Peyer's patch (tissue), 4 donors: ENCODE data around the gene TPPP2. TPM values are rescaled to one million over a fixed set of nuclear protein-coding genes. Genes with fewer than 3 reads are reported as not detected.
A peak's percentile ranks its signal among the peaks of the same experiment; 100 is the strongest.

Experiments
- DNase-seq, 3 donors: peaks; one replicate each; pipeline ENCODE4 v3.0.0-alpha.2; 2017 to 2019
- H3K27ac ChIP-seq, 4 donors: fragments of 200-600 bp; sonication (generic); one replicate each; pipeline ENCODE4 v1.5.1; 2016 to 2019
- H3K27me3 ChIP-seq, 2 donors: fragments of 200-600 bp; sonication (generic); one replicate each; pipeline ENCODE4 v1.5.1; 2019
- H3K36me3 ChIP-seq, 3 donors: fragments of 200-600 bp; sonication (generic); one replicate each; pipeline ENCODE4 v1.5.1; 2016 to 2019
- H3K4me1 ChIP-seq, 4 donors: fragments of 200-600 bp; sonication (generic); one replicate each; pipeline ENCODE4 v1.5.1; 2016 to 2019
- H3K4me3 ChIP-seq, 4 donors: fragments of 200-600 bp; sonication (generic); 1 replicate in 3 of 4; 2 replicates in 1 of 4; pipeline ENCODE4 v1.5.1; 2016 to 2019; ENCODE audit warnings: mild to moderate bottlenecking in 1 of 4
- H3K9me3 ChIP-seq, 4 donors: fragments of 200-600 bp; sonication (generic); one replicate each; pipeline ENCODE4 v1.5.1; 2016 to 2019; ENCODE audit warnings: mild to moderate bottlenecking in 1 of 4
- CTCF ChIP-seq, 6 experiments: fragments of 450-650 bp in 4 of 6; fragments of 200-600 bp in 2 of 6; sonication (generic) in 1 of 6; IDR thresholded peaks; one replicate each; pipeline ENCODE4 v1.5.1; 2017 to 2019; ENCODE audit warnings: antibody characterized with exemption in 6 of 6, mild to moderate bottlenecking in 3 of 6, moderate library complexity in 1 of 6
- POLR2A ChIP-seq, 2 donors: fragments of 450-650 bp; IDR thresholded peaks; one replicate each; pipeline ENCODE4 v1.5.1; 2017; ENCODE audit warnings: antibody characterized with exemption in 2 of 2, mild to moderate bottlenecking in 2 of 2, moderate library complexity in 2 of 2
- total RNA-seq, 4 donors: library from RNA; depleted of rRNA; stranded (reverse); fragments of >200 nt; gene quantifications; one replicate each; pipeline ENCODE4 v1.1.0, GENCODE V29; 2016

The TPPP2 gene
- total RNA-seq, 4 donors from 2014 or later, result not detected

- H3K27ac ChIP-seq, result no peak overlapping the region
These were observed 33.5 kb downstream of the TPPP2 start for GRCh38 chr14:21063479-21063878.

GRCh38 chr14:21066882-21067502 is 37.0 kb downstream of the TPPP2 start:
- Histone ChIP-seq H3K9me3 (no peaks in the 10 kb centered on the region), H3K27me3 (no peaks in the 10 kb centered on the region), H3K4me3 (no peak overlapping the region), H3K27ac (no peak overlapping the region), H3K36me3 (no peaks in the 10 kb centered on the region), H3K4me1 (peaks cover 0 to 31% (median 23%) of the 10 kb centered on the region in 4 donors)
- DNase-seq, result no peak
- TF ChIP-seq CTCF (IDR thresholded peaks at IDR 0.05), result peak in 3 of 6 experiments; percentile 19 to 25 (median 20)
- TF ChIP-seq POLR2A (IDR thresholded peaks at IDR 0.05), result no peak

More at GRCh38 chr14:21063479-21063878, 33.5 kb downstream of the TPPP2 start:
- Histone ChIP-seq H3K36me3 (no peaks in the 10 kb centered on the region), H3K27me3 (no peaks in the 10 kb centered on the region), H3K4me1 (peaks cover 0 to 4% (median under 1%) of the 10 kb centered on the region in 4 donors), H3K4me3 (no peak overlapping the region), H3K9me3 (no peaks in the 10 kb centered on the region)
- TF ChIP-seq POLR2A (IDR thresholded peaks at IDR 0.05), result no peak
- no peak for TF ChIP-seq CTCF (IDR thresholded peaks at IDR 0.05)
- no peak for DNase-seq

- Histone ChIP-seq H3K9me3 (no peaks in the 10 kb centered on the region), H3K36me3 (peaks cover 0 to 4% (median 0%) of the 10 kb centered on the region in 3 donors), H3K27ac (peak overlapping the region; percentile 79 to 90 (median 84)), H3K4me1 (peaks cover 0 to 36% (median 26%) of the 10 kb centered on the region in 4 donors), H3K27me3 (no peaks in the 10 kb centered on the region), H3K4me3 (peak overlapping the region; percentile 66 to 90 (median 82))
- TF ChIP-seq CTCF (IDR thresholded peaks at IDR 0.05), result peak; percentile 31 to 65 (median 54)
- TF ChIP-seq POLR2A (IDR thresholded peaks at IDR 0.05), result no peak
- DNase-seq, result peak in 2 of 3 donors; percentile 68 to 78
These were observed 38.7 kb downstream of the TPPP2 start for GRCh38 chr14:21068521-21069387.

- Histone ChIP-seq H3K36me3 (peaks cover 0 to 12% (median 0%) of the 10 kb centered on the region in 3 donors), H3K27me3 (no peaks in the 10 kb centered on the region), H3K4me3 (peak overlapping the region; percentile 66 to 90 (median 82)), H3K27ac (peak overlapping the region; percentile 79 to 90 (median 84)), H3K4me1 (peaks cover 0 to 36% (median 26%) of the 10 kb centered on the region in 4 donors), H3K9me3 (no peaks in the 10 kb centered on the region)
- TF ChIP-seq POLR2A (IDR thresholded peaks at IDR 0.05), result no peak
- no peak for TF ChIP-seq CTCF (IDR thresholded peaks at IDR 0.05)
- DNase-seq, result no peak
These were observed 39.5 kb downstream of the TPPP2 start for GRCh38 chr14:21069388-21070082.

- Histone ChIP-seq H3K27ac (peak within 1 kb of the TSS; percentile 79 to 90 (median 84)), H3K27me3 (no peaks in the 10 kb centered on the region), H3K9me3 (no peaks in the 10 kb centered on the region), H3K36me3 (peaks cover 0 to 13% (median 0%) of the 10 kb centered on the region in 3 donors), H3K4me1 (peaks cover 0 to 36% (median 26%) of the 10 kb centered on the region in 4 donors), H3K4me3 (peak within 1 kb of the TSS; percentile 66 to 90 (median 82))
- no peak for TF ChIP-seq CTCF (IDR thresholded peaks at IDR 0.05)
- no peak for TF ChIP-seq POLR2A (IDR thresholded peaks at IDR 0.05)
- DNase-seq, result peak; percentile 34 to 77 (median 69)
These were observed 40.1 kb downstream of the TPPP2 start, which contains the start of gene ARHGEF40 for GRCh38 chr14:21070083-21070609. Gene ARHGEF40, plus strand, starts transcription at chr14:21070304. Its CDS starts 93 bp downstream, at chr14:21070397.
